HUES6 (cell line): ENCODE measurements around the gene MAPK8IP3.
A peak's percentile ranks its signal among the peaks of the same experiment; 100 is the strongest.

ENCODE experiments used
- H3K27ac ChIP-seq: 2 replicates; pipeline ENCODE4 v1.7.0; 2013; ENCODE audit warnings: low read depth, mild to moderate bottlenecking, low read length, inconsistent platforms
- H3K27me3 ChIP-seq: 2 replicates; pipeline ENCODE4 v1.6.1; 2013; ENCODE audit warnings: low read length; ENCODE audit not compliant: control insufficient read depth, insufficient read depth
- H3K36me3 ChIP-seq: 2 replicates; pipeline ENCODE4 v1.6.1; 2013; ENCODE audit warnings: low read length; ENCODE audit not compliant: control insufficient read depth, insufficient read depth
- H3K4me1 ChIP-seq: 2 replicates; pipeline ENCODE4 v1.6.1; 2013; ENCODE audit warnings: low read length; ENCODE audit not compliant: control insufficient read depth, insufficient read depth
- H3K4me3 ChIP-seq: 2 replicates; pipeline ENCODE4 v1.5.1; 2013; ENCODE audit warnings: low read depth, low read length
- H3K9ac ChIP-seq: one replicate; pipeline ENCODE4 v1.6.1; 2013; ENCODE audit warnings: mild to moderate bottlenecking, low read length
- H3K9me3 ChIP-seq: 2 replicates; pipeline ENCODE4 v1.6.1; 2013; ENCODE audit warnings: low read depth, low read length; ENCODE audit not compliant: control insufficient read depth, insufficient read depth

The MAPK8IP3 gene

GRCh38 chr16:1758923-1759322, 52.9 kb downstream of the MAPK8IP3 start:
- Histone ChIP-seq H3K9ac (no peak overlapping the region), H3K4me3 (no peak overlapping the region), H3K9me3 (no peaks in the 10 kb centered on the region), H3K27me3 (no peaks in the 10 kb centered on the region), H3K27ac (no peak overlapping the region), H3K36me3 (peaks cover 29% of the 10 kb centered on the region), H3K4me1 (peaks cover 2% of the 10 kb centered on the region; the same call in 1 of the 2 replicates)

GRCh38 chr16:1759511-1759910, 53.5 kb downstream of the MAPK8IP3 start:
- Histone ChIP-seq H3K9me3 (no peaks in the 10 kb centered on the region), H3K4me3 (no peak overlapping the region), H3K27me3 (no peaks in the 10 kb centered on the region), H3K27ac (no peak overlapping the region), H3K4me1 (peaks cover 7% of the 10 kb centered on the region), H3K36me3 (peaks cover 27% of the 10 kb centered on the region), H3K9ac (no peak overlapping the region)

GRCh38 chr16:1760911-1761310, 54.9 kb downstream of the MAPK8IP3 start:
- peaks cover 39% of the 10 kb centered on the region for H3K36me3 ChIP-seq
- no peak overlapping the region for H3K27ac ChIP-seq
- peaks cover 7% of the 10 kb centered on the region for H3K4me1 ChIP-seq
- no peak overlapping the region for H3K9ac ChIP-seq
- H3K4me3 ChIP-seq, result no peak overlapping the region
- H3K9me3 ChIP-seq, result no peaks in the 10 kb centered on the region
- H3K27me3 ChIP-seq, result no peaks in the 10 kb centered on the region

GRCh38 chr16:1761751-1762150, 55.8 kb downstream of the MAPK8IP3 start:
- Histone ChIP-seq H3K36me3 (peaks cover 46% of the 10 kb centered on the region), H3K27ac (no peak overlapping the region), H3K4me3 (no peak overlapping the region), H3K9me3 (no peaks in the 10 kb centered on the region), H3K4me1 (peaks cover 7% of the 10 kb centered on the region), H3K9ac (no peak overlapping the region), H3K27me3 (no peaks in the 10 kb centered on the region)

GRCh38 chr16:1762196-1762878, 56.3 kb downstream of the MAPK8IP3 start:
- Histone ChIP-seq H3K4me1 (peaks cover 7% of the 10 kb centered on the region), H3K36me3 (peaks cover 50% of the 10 kb centered on the region), H3K27ac (no peak overlapping the region), H3K9me3 (no peaks in the 10 kb centered on the region), H3K9ac (no peak overlapping the region), H3K4me3 (no peak overlapping the region), H3K27me3 (no peaks in the 10 kb centered on the region)

GRCh38 chr16:1762879-1763520, 57.0 kb downstream of the MAPK8IP3 start:
- H3K4me3 ChIP-seq, result no peak overlapping the region
- H3K4me1 ChIP-seq, result peaks cover 7% of the 10 kb centered on the region
- no peaks in the 10 kb centered on the region for H3K9me3 ChIP-seq
- no peaks in the 10 kb centered on the region for H3K27me3 ChIP-seq
- H3K36me3 ChIP-seq, result peaks cover 57% of the 10 kb centered on the region
- H3K27ac ChIP-seq, result no peak overlapping the region
- H3K9ac ChIP-seq, result no peak overlapping the region

- H3K27me3 ChIP-seq, result no peaks in the 10 kb centered on the region
- H3K4me3 ChIP-seq, result peak overlapping the region; percentile 54
- H3K36me3 ChIP-seq, result peaks cover 63% of the 10 kb centered on the region
- no peaks in the 10 kb centered on the region for H3K9me3 ChIP-seq
- H3K27ac ChIP-seq, result no peak overlapping the region
- H3K4me1 ChIP-seq, result peaks cover 7% of the 10 kb centered on the region
- H3K9ac ChIP-seq, result no peak overlapping the region
Observed at GRCh38 chr16:1763521-1764511, 57.8 kb downstream of the MAPK8IP3 start.

GRCh38 chr16:1764971-1765370, 59.0 kb downstream of the MAPK8IP3 start:
- no peak overlapping the region for H3K9ac ChIP-seq
- no peak overlapping the region for H3K4me3 ChIP-seq
- H3K27me3 ChIP-seq, result no peaks in the 10 kb centered on the region
- no peaks in the 10 kb centered on the region for H3K9me3 ChIP-seq
- H3K36me3 ChIP-seq, result peaks cover 61% of the 10 kb centered on the region
- no peak overlapping the region for H3K27ac ChIP-seq
- peaks cover 8% of the 10 kb centered on the region for H3K4me1 ChIP-seq

- Histone ChIP-seq H3K9ac (no peak overlapping the region), H3K4me3 (no peak overlapping the region), H3K27me3 (no peaks in the 10 kb centered on the region), H3K9me3 (no peaks in the 10 kb centered on the region), H3K27ac (no peak overlapping the region), H3K4me1 (peaks cover 15% of the 10 kb centered on the region), H3K36me3 (peaks cover 56% of the 10 kb centered on the region)
Observed at GRCh38 chr16:1765826-1766225, 59.8 kb downstream of the MAPK8IP3 start.

- no peak overlapping the region for H3K27ac ChIP-seq
- no peak overlapping the region for H3K4me3 ChIP-seq
- H3K9me3 ChIP-seq, result no peaks in the 10 kb centered on the region
- H3K27me3 ChIP-seq, result no peaks in the 10 kb centered on the region
- no peak overlapping the region for H3K9ac ChIP-seq
- H3K4me1 ChIP-seq, result peaks cover 15% of the 10 kb centered on the region
- H3K36me3 ChIP-seq, result peaks cover 53% of the 10 kb centered on the region
Observed at GRCh38 chr16:1766231-1766630, 60.2 kb downstream of the MAPK8IP3 start.

- Histone ChIP-seq H3K9ac (no peak overlapping the region), H3K36me3 (peaks cover 53% of the 10 kb centered on the region)
Observed at GRCh38 chr16:1766701-1767100, 60.7 kb downstream of the MAPK8IP3 start.

More at GRCh38 chr16:1766701-1767100, 60.7 kb downstream of the MAPK8IP3 start:
- H3K27ac ChIP-seq, result no peak overlapping the region
- no peak overlapping the region for H3K4me3 ChIP-seq
- peaks cover 15% of the 10 kb centered on the region for H3K4me1 ChIP-seq
- no peaks in the 10 kb centered on the region for H3K9me3 ChIP-seq
- H3K27me3 ChIP-seq, result no peaks in the 10 kb centered on the region
